ENCODE measurements around the gene ERBB4.

GRCh38 chr2:211741966-211742365 is 796.6 kb downstream of the ERBB4 start:
- no peak for TF ChIP-seq JUN (IDR thresholded peaks at IDR 0.05; ENCODE audit: low read depth, low read length)
- TF ChIP-seq RNF2 (IDR thresholded peaks at IDR 0.05; ENCODE audit: borderline replicate concordance, low read depth, low read length, missing control alignments, poor library complexity, severe bottlenecking) = no peak
- TF ChIP-seq MAX (IDR thresholded peaks at IDR 0.05) = no peak
- TF ChIP-seq, protein P1, sequence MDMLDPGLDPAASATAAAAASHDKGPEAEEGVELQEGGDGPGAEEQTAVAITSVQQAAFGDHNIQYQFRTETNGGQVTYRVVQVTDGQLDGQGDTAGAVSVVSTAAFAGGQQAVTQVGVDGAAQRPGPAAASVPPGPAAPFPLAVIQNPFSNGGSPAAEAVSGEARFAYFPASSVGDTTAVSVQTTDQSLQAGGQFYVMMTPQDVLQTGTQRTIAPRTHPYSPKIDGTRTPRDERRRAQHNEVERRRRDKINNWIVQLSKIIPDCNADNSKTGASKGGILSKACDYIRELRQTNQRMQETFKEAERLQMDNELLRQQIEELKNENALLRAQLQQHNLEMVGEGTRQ (IDR thresholded peaks at IDR 0.05; ENCODE audit: low read length) = no peak
- TF ChIP-seq, protein P2, sequence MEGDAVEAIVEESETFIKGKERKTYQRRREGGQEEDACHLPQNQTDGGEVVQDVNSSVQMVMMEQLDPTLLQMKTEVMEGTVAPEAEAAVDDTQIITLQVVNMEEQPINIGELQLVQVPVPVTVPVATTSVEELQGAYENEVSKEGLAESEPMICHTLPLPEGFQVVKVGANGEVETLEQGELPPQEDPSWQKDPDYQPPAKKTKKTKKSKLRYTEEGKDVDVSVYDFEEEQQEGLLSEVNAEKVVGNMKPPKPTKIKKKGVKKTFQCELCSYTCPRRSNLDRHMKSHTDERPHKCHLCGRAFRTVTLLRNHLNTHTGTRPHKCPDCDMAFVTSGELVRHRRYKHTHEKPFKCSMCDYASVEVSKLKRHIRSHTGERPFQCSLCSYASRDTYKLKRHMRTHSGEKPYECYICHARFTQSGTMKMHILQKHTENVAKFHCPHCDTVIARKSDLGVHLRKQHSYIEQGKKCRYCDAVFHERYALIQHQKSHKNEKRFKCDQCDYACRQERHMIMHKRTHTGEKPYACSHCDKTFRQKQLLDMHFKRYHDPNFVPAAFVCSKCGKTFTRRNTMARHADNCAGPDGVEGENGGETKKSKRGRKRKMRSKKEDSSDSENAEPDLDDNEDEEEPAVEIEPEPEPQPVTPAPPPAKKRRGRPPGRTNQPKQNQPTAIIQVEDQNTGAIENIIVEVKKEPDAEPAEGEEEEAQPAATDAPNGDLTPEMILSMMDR (IDR thresholded peaks at IDR 0.05; ENCODE audit: control extremely low read depth in 1 of 3, insufficient read depth in 1 of 3, low read depth in 1 of 3, low read length in 3 of 3) = no peak
- TF ChIP-seq YY1 (IDR thresholded peaks at IDR 0.05; ENCODE audit: low read depth, low read length) = no peak
- no peak for TF ChIP-seq POLR2A (IDR thresholded peaks at IDR 0.05; ENCODE audit: control extremely low read depth in 1 of 2, low read depth in 2 of 2, low read length in 2 of 2)
- TF ChIP-seq NRF1 (IDR thresholded peaks at IDR 0.05; ENCODE audit: low read depth, low read length) = no peak
- TF ChIP-seq POLR2AphosphoS5 (IDR thresholded peaks at IDR 0.05; ENCODE audit: low read depth, low read length) = no peak
- no peak for TF ChIP-seq TCF12 (IDR thresholded peaks at IDR 0.05; ENCODE audit: low read depth, low read length)
